ENCODE results near the gene CLIC5. TPM values are rescaled to one million over a fixed set of nuclear protein-coding genes. Genes with fewer than 3 reads are reported as not detected.

Gene CLIC5
- total RNA-seq, 4 donors from 2014 or later: 78.6 to 97.0 (median 91.7) TPM

DNA sequence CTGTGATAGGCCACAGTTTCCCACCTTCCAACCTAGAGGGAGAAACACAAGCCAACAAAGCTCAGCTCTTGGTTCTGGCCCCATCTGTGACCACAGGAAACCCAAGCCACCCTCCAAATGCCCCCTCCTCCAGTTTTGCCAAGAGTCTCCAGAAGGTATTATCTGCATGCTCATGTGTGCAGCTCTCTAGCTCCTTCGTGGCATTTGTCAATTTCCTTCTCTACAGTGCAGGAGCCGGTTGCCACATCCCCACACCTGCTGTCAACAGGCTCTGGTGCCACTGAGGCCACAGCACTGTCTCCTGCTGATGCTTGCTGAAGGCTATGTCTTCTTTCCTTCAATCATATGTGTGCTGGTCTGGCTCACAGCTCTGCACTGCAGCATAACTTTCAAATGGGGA, 177.2 kb downstream of the CLIC5 start:
- no peak for ATAC-seq
- H3K9me3 ChIP-seq: no peaks in the 10 kb centered on the region
- no peak overlapping the region for H3K4me3 ChIP-seq
- no peaks in the 10 kb centered on the region for H3K36me3 ChIP-seq
- no peaks in the 10 kb centered on the region for H3K27me3 ChIP-seq
- no peak for DNase-seq
- H3K27ac ChIP-seq: no peak overlapping the region
- no peak for TF ChIP-seq CTCF (IDR thresholded peaks at IDR 0.05 in 4 of 5, conservative IDR thresholded peaks at IDR 0.05 in 1 of 5)
- no peak for TF ChIP-seq POLR2A (IDR thresholded peaks at IDR 0.05)
- intact Hi-C loops (cut with DNase I; ENCODE audit: low total_unique reads): no loop called here
- in situ Hi-C loops (cut with MboI; ENCODE audit: low sequenced_read_pairs in 4 of 4): no loop called here
- H3K4me1 ChIP-seq: no peaks in the 10 kb centered on the region

GRCh38 chr6:45837541-45838200, 178.0 kb downstream of the CLIC5 start:
- H3K27ac ChIP-seq: no peak overlapping the region
- DNase-seq (no peak), ATAC-seq (no peak)
- in situ Hi-C loops (cut with MboI; ENCODE audit: low sequenced_read_pairs in 4 of 4) (no loop called here), intact Hi-C loops (cut with DNase I; ENCODE audit: low total_unique reads) (no loop called here)
- H3K27me3 ChIP-seq: no peaks in the 10 kb centered on the region
- no peak overlapping the region for H3K4me3 ChIP-seq
- TF ChIP-seq CTCF (IDR thresholded peaks at IDR 0.05 in 4 of 5, conservative IDR thresholded peaks at IDR 0.05 in 1 of 5) (no peak), POLR2A (IDR thresholded peaks at IDR 0.05) (no peak)
- H3K4me1 ChIP-seq: no peaks in the 10 kb centered on the region
- H3K36me3 ChIP-seq: no peaks in the 10 kb centered on the region
- no peaks in the 10 kb centered on the region for H3K9me3 ChIP-seq

DNA sequence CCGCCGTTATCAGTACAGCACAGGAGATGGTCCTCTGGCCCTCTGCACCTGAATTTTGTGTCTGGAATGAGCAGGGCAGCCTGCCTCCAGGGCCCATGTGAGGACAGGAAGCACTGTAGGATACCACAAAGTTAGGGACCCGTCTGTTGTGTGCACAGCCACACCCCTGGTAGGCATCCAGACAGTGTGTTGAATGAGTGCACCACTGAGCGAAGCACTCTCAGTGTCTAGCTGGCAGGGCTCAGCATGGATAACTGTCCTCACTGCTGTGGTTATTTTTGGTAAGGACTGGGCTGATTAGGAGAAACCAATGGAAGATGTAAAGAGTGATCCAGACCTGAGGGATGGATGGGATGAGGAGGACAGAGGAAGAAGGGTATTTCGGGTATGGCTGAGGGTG, 178.7 kb downstream of the CLIC5 start:
- in situ Hi-C loops (cut with MboI; ENCODE audit: low sequenced_read_pairs in 4 of 4): no loop called here
- Histone ChIP-seq H3K4me3 (no peak overlapping the region), H3K9me3 (no peaks in the 10 kb centered on the region), H3K27me3 (no peaks in the 10 kb centered on the region), H3K27ac (no peak overlapping the region), H3K4me1 (no peaks in the 10 kb centered on the region), H3K36me3 (no peaks in the 10 kb centered on the region)
- DNase-seq (no peak), ATAC-seq (no peak)
- TF ChIP-seq CTCF (IDR thresholded peaks at IDR 0.05 in 4 of 5, conservative IDR thresholded peaks at IDR 0.05 in 1 of 5): no peak
- TF ChIP-seq POLR2A (IDR thresholded peaks at IDR 0.05): no peak
- intact Hi-C loops (cut with DNase I; ENCODE audit: low total_unique reads): no loop called here

- no peaks in the 10 kb centered on the region for H3K36me3 ChIP-seq
- TF ChIP-seq POLR2A (IDR thresholded peaks at IDR 0.05): no peak
- no peak for TF ChIP-seq CTCF (IDR thresholded peaks at IDR 0.05 in 4 of 5, conservative IDR thresholded peaks at IDR 0.05 in 1 of 5)
These were observed 179.2 kb downstream of the CLIC5 start for GRCh38 chr6:45836438-45836824.

More at GRCh38 chr6:45836438-45836824, 179.2 kb downstream of the CLIC5 start:
- Histone ChIP-seq H3K4me1 (no peaks in the 10 kb centered on the region), H3K4me3 (no peak overlapping the region), H3K27ac (no peak overlapping the region), H3K9me3 (no peaks in the 10 kb centered on the region), H3K27me3 (no peaks in the 10 kb centered on the region)
- in situ Hi-C loops (cut with MboI; ENCODE audit: low sequenced_read_pairs in 4 of 4): no loop called here
- no peak for DNase-seq
- intact Hi-C loops (cut with DNase I; ENCODE audit: low total_unique reads): no loop called here
- ATAC-seq: no peak
